PC-9 (cell line): ENCODE data around the gene MAGEB1. TPM values are rescaled to one million over a fixed set of nuclear protein-coding genes. Genes with fewer than 3 reads are reported as not detected.

ENCODE experiments used
- BruUV-seq: library from RNA; stranded (reverse); fragments of 400-500 nt; replicated peaks from 2 replicates; lab custom pipeline; 2021; lab: Mats Ljungman, UMichigan
- CTCF ChIA-PET: fragments of 300-600 bp; sonication (Branson Sonifier 250); formaldehyde crosslinking; loops from one replicate; lab custom pipeline; 2022; ENCODE audit warnings: antibody characterized with exemption; lab: Charles Lee
- POLR2A ChIA-PET: fragments of 300-600 bp; sonication (Branson Sonifier 250); formaldehyde crosslinking; loops from one replicate; lab custom pipeline; 2022; ENCODE audit warnings: antibody characterized with exemption; ENCODE audit not compliant: unreplicated experiment; lab: Charles Lee
- DNase-seq, 2 experiments: peaks; one replicate each; pipeline versions ENCODE4 v3.0.0 to v3.0.0-alpha.2; 2015 to 2022; ENCODE audit warnings: mixed read lengths in 1 of 2
- H2AFZ ChIP-seq: fragments of 200-600 bp; sonication (generic); 2 replicates; pipeline ENCODE4 v1.8.1; 2017; ENCODE audit warnings: antibody characterized with exemption
- H3F3A ChIP-seq: fragments of 200-600 bp; sonication (generic); 2 replicates; pipeline ENCODE4 v1.8.1; 2017; ENCODE audit warnings: antibody characterized with exemption, mild to moderate bottlenecking, low read depth; ENCODE audit not compliant: insufficient read depth
- H3K27ac ChIP-seq: fragments of 200-600 bp; sonication (generic); 2 replicates; pipeline ENCODE4 v1.6.1; 2016; ENCODE audit warnings: mixed run types
- H3K27me3 ChIP-seq: fragments of 200-600 bp; sonication (generic); 2 replicates; pipeline ENCODE4 v1.6.1; 2016; ENCODE audit warnings: low read depth, mixed run types; ENCODE audit not compliant: insufficient read depth
- H3K36me3 ChIP-seq: fragments of 200-600 bp; sonication (generic); 2 replicates; pipeline ENCODE4 v1.6.1; 2016; ENCODE audit warnings: low read depth, mixed run types
- H3K4me1 ChIP-seq: fragments of 200-600 bp; sonication (generic); replicated peaks from 2 replicates; pipeline ENCODE4 v1.6.1; 2016; ENCODE audit warnings: mixed run types; ENCODE audit not compliant: insufficient read depth
- H3K4me2 ChIP-seq: fragments of 200-600 bp; sonication (generic); 2 replicates; pipeline ENCODE4 v1.6.1; 2017; ENCODE audit warnings: mixed run types
- H3K4me3 ChIP-seq: fragments of 200-600 bp; sonication (generic); 2 replicates; pipeline ENCODE4 v1.6.1; 2016; ENCODE audit warnings: mixed run types
- H3K79me2 ChIP-seq: fragments of 200-600 bp; sonication (generic); 2 replicates; pipeline ENCODE4 v1.6.1; 2017; ENCODE audit warnings: low read depth, mixed run types
- H3K9me2 ChIP-seq: fragments of 200-600 bp; sonication (generic); 2 replicates; pipeline ENCODE4 v1.8.1; 2017; ENCODE audit warnings: mild to moderate bottlenecking; ENCODE audit not compliant: insufficient read depth
- H3K9me3 ChIP-seq: fragments of 200-600 bp; sonication (generic); 2 replicates; pipeline ENCODE4 v1.8.1; 2016; ENCODE audit warnings: low read depth; ENCODE audit not compliant: insufficient read depth
- H4K20me1 ChIP-seq: fragments of 200-600 bp; sonication (generic); 2 replicates; pipeline ENCODE4 v1.8.1; 2017; ENCODE audit not compliant: insufficient read depth
- EZH2 ChIP-seq: fragments of 200-600 bp; sonication (generic); IDR thresholded peaks from 2 replicates; pipeline ENCODE4 v1.8.0; 2017; ENCODE audit warnings: antibody characterized with exemption, low read depth
- intact Hi-C: fragments of 100-400 bp; cut with micrococcal nuclease; formaldehyde crosslinking; loops from one replicate; pipeline ENCODE4 v1.10.0; 2022; ENCODE audit not compliant: unreplicated experiment
- total RNA-seq: library from RNA; stranded (reverse); gene quantifications from 2 replicates; pipeline ENCODE4 v1.2.3, GENCODE V29; 2021
- TF ChIP-seq, protein P1 (sequence below): fragments of 200-600 bp; sonication (generic); conservative IDR thresholded peaks from 2 replicates; pipeline ENCODE4 v1.6.1; 2017; ENCODE audit warnings: mixed run types, antibody characterized with exemption, mild to moderate bottlenecking, moderate library complexity

Gene MAGEB1
- total RNA-seq, 1 experiment from 2014 or later = not detected

DNA sequence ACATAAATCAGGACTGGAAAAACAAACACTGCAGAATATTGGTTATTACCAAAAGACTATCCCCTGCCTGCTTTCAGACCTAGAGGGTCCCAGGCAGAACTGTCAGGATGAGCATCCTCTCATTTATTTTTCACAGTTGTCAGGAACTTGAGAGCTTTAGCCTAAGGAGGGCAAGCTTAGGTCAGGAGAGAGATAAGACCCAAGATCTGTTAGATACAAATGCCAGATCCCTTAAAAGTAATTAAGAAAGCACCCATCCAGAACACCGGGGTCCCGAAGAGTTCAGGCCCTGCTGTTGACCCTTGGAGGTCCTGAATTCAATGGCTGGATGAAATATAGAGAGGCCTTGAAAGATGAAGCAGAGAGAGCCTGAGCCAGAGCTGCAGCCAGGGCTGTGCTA lies 22.4 kb upstream of the MAGEB1 start:
- no peaks in the 10 kb centered on the region for H3K36me3 ChIP-seq
- no peak overlapping the region for H3K4me3 ChIP-seq
- no peaks in the 10 kb centered on the region for H3K9me2 ChIP-seq
- no peaks in the 10 kb centered on the region for H3F3A ChIP-seq
- TF ChIP-seq, protein P1, sequence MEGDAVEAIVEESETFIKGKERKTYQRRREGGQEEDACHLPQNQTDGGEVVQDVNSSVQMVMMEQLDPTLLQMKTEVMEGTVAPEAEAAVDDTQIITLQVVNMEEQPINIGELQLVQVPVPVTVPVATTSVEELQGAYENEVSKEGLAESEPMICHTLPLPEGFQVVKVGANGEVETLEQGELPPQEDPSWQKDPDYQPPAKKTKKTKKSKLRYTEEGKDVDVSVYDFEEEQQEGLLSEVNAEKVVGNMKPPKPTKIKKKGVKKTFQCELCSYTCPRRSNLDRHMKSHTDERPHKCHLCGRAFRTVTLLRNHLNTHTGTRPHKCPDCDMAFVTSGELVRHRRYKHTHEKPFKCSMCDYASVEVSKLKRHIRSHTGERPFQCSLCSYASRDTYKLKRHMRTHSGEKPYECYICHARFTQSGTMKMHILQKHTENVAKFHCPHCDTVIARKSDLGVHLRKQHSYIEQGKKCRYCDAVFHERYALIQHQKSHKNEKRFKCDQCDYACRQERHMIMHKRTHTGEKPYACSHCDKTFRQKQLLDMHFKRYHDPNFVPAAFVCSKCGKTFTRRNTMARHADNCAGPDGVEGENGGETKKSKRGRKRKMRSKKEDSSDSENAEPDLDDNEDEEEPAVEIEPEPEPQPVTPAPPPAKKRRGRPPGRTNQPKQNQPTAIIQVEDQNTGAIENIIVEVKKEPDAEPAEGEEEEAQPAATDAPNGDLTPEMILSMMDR = no peak
- TF ChIP-seq EZH2 = no peak
- H4K20me1 ChIP-seq = no peaks in the 10 kb centered on the region
- no peaks in the 10 kb centered on the region for H3K9me3 ChIP-seq
- DNase-seq = no peak
- CTCF ChIA-PET = no interaction called here
- no peaks in the 10 kb centered on the region for H3K4me1 ChIP-seq
- no peaks in the 10 kb centered on the region for H3K27me3 ChIP-seq
- H3K27ac ChIP-seq = no peak overlapping the region
- no TSS peak for BruUV-seq
- POLR2A ChIA-PET = no interaction called here
- no peak overlapping the region for H3K4me2 ChIP-seq
- H2AFZ ChIP-seq = no peak overlapping the region
- intact Hi-C loops = no loop called here
- no peaks in the 10 kb centered on the region for H3K79me2 ChIP-seq

DNA sequence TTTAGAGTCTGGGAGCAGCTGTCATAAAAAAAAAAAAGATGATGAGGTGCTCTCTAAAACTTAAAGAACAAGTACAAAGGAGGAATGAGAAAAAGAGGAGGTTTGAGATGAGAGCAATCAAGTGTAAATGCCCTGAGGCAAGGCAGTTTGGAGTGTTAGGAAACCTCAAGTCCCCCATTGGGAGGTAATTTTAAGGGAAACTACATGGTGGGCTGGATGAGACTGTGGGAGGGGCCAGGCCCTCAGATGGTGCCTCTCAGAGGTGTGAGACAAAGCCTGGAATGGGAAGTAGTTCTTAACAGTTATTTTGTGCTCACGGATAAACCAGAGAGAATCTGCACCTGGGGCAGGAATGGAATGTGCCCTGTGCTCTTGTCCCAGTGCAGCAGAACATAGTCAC lies 18.4 kb upstream of the MAGEB1 start:
- Histone ChIP-seq H4K20me1 (no peaks in the 10 kb centered on the region), H3F3A (no peaks in the 10 kb centered on the region), H3K9me2 (no peaks in the 10 kb centered on the region), H3K36me3 (no peaks in the 10 kb centered on the region), H3K79me2 (no peaks in the 10 kb centered on the region), H3K4me2 (no peak overlapping the region), H3K9me3 (no peaks in the 10 kb centered on the region), H3K27me3 (no peaks in the 10 kb centered on the region), H2AFZ (no peak overlapping the region), H3K4me3 (no peak overlapping the region), H3K27ac (no peak overlapping the region), H3K4me1 (no peaks in the 10 kb centered on the region)
- POLR2A ChIA-PET = no interaction called here
- intact Hi-C loops = no loop called here
- no peak for TF ChIP-seq EZH2
- TF ChIP-seq, protein P1 = no peak
- BruUV-seq = no TSS peak
- DNase-seq = no peak
- CTCF ChIA-PET = no interaction called here

DNA sequence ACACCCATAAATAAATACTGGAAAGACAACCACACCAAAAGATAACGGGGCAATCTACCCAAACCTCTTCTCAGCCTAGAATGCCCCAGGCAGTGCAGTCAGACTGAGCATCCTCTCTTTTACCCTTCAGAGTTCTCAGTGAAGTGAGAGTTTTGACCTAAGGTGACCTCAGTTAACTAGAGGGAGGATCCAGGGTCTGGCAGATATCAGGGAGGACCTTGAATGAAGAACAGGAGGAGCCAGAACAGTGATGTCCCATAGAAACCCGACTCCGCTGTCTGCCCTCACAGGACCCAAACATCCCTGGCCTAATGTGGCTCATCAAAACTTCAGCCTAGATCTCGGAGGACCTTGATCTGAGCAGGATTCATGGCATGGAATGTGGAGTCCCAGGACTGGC lies 16.6 kb upstream of the MAGEB1 start, which contains the start of gene MAGEB3:
MAGEB3 (plus strand) TSS at position 263 of the 400 bp plus-strand sequence. CDS start 5,268 bp downstream, outside the sequence.
- DNase-seq = no peak
- Histone ChIP-seq H3K27ac (no peak within 1 kb of the TSS), H3K4me3 (no peak within 1 kb of the TSS), H2AFZ (no peak within 1 kb of the TSS), H3F3A (no peaks in the 10 kb centered on the region), H3K9me3 (no peaks in the 10 kb centered on the region), H3K36me3 (no peaks in the 10 kb centered on the region), H4K20me1 (no peaks in the 10 kb centered on the region), H3K79me2 (no peaks in the 10 kb centered on the region), H3K27me3 (no peaks in the 10 kb centered on the region), H3K9me2 (no peaks in the 10 kb centered on the region), H3K4me2 (no peak within 1 kb of the TSS), H3K4me1 (no peaks in the 10 kb centered on the region)
- CTCF ChIA-PET = no interaction called here
- TF ChIP-seq, protein P1 = no peak
- no peak for TF ChIP-seq EZH2
- intact Hi-C loops = no loop called here
- POLR2A ChIA-PET = no interaction called here
- BruUV-seq = no TSS peak
